Transverse colon (tissue), 4 donors: ENCODE measurements around the gene LYRM4.

Experiments used
- CTCF ChIP-seq, 5 experiments: fragments of 200-600 bp in 3 of 5; fragments of 450-650 bp in 2 of 5; sonication (generic) in 3 of 5; IDR thresholded peaks; 1 replicate in 2 of 5; 2 replicates in 3 of 5; pipeline ENCODE4 v1.5.1; 2016 to 2017; ENCODE audit warnings: antibody characterized with exemption in 5 of 5, inconsistent platforms in 3 of 5, mild to moderate bottlenecking in 2 of 5, moderate library complexity in 1 of 5
- POLR2AphosphoS5 ChIP-seq, 3 donors: sonication (generic); formaldehyde crosslinking; IDR thresholded peaks; one replicate each; pipeline ENCODE4 v1.6.1; 2016; ENCODE audit warnings: antibody characterized with exemption in 3 of 3

GRCh38 chr6:5191722-5192121 is 69.0 kb downstream of the LYRM4 start:
- TF ChIP-seq CTCF (IDR thresholded peaks at IDR 0.05) (no peak), POLR2AphosphoS5 (IDR thresholded peaks at IDR 0.05) (no peak)
